K562 (cell line): ENCODE results near the gene SETDB1. TPM values are rescaled to one million over a fixed set of nuclear protein-coding genes. Genes with fewer than 3 reads are reported as not detected.
A peak's percentile ranks its signal among the peaks of the same experiment; 100 is the strongest.

ENCODE experiments used
- ATAC-seq: fragments of 200-7000 bp; cut with Tn5 transposase; 3 replicates; pipeline ENCODE4 v1.9.1; 2020; ENCODE audit warnings: moderate library complexity
- BruUV-seq: library from RNA; stranded (reverse); fragments of 400-500 nt; replicated peaks from 2 replicates; lab custom pipeline; 2021; lab: Mats Ljungman, UMichigan
- CTCF ChIA-PET: fragments of 300-600 bp; formaldehyde crosslinking; extraction: SDS; loops from one replicate; lab custom pipeline; 2021; ENCODE audit warnings: low intra/inter-chr PET ratio; lab: Yijun Ruan, JAX
- POLR2A ChIA-PET: fragments of 300-600, 350-650 bp; sonication (Branson Sonifier 250); formaldehyde crosslinking; extraction: SDS; loops from one replicate; lab custom pipeline; 2021; ENCODE audit warnings: antibody characterized with exemption, inconsistent platforms; lab: Yijun Ruan, JAX
- DNase-seq, 4 experiments: peaks; one replicate each; pipeline versions ENCODE4 v3.0.0 to v3.0.0-alpha.2; 2011 to 2018; ENCODE audit warnings: low spot score in 3 of 4, mixed read lengths in 3 of 4; ENCODE audit errors: extremely low read depth in 1 of 4
- FAIRE-seq: peaks from 2 replicates; lab custom pipeline; 2011; peaks lifted over from hg19 to GRCh38; lab: Jason Lieb, UNC
- H2AFZ ChIP-seq: 2 replicates; pipeline ENCODE4 v1.6.0; 2011; ENCODE audit warnings: low read depth, low read length, control low read depth, inconsistent platforms
- H3K27ac ChIP-seq: fragments of 200-600 bp; 3 replicates; pipeline ENCODE4 v1.8.0; 2011; ENCODE audit warnings: low read depth, mild to moderate bottlenecking, control low read depth, inconsistent platforms, low read length, moderate library complexity, mixed read lengths; ENCODE audit errors: extremely low read depth
- H3K27me3 ChIP-seq, 2 experiments: fragments of 300-600 bp in 1 of 2; 2 replicates in 1 of 2; 3 replicates in 1 of 2; pipeline versions ENCODE4 v1.6.0 to v1.8.0; 2011; ENCODE audit warnings: inconsistent platforms in 2 of 2, low read length in 2 of 2, mild to moderate bottlenecking in 1 of 2, mixed read lengths in 1 of 2, moderate library complexity in 1 of 2; ENCODE audit not compliant: control insufficient read depth in 2 of 2, insufficient read depth in 2 of 2
- H3K36me3 ChIP-seq: fragments of 300-600 bp; 3 replicates; pipeline ENCODE4 v1.8.0; 2011; ENCODE audit warnings: mild to moderate bottlenecking, low read length, inconsistent platforms; ENCODE audit not compliant: control insufficient read depth, insufficient read depth
- H3K4me1 ChIP-seq, 2 experiments: fragments of 200-600 bp in 1 of 2; replicated peaks in 1 of 2; 2 replicates in 1 of 2; 3 replicates in 1 of 2; pipeline versions ENCODE4 v1.5.1 to v1.8.0; 2011; ENCODE audit warnings: inconsistent platforms in 2 of 2, low read length in 2 of 2, mild to moderate bottlenecking in 1 of 2, mixed read lengths in 1 of 2, moderate library complexity in 1 of 2; ENCODE audit not compliant: control insufficient read depth in 2 of 2, insufficient read depth in 2 of 2
- H3K4me2 ChIP-seq: 2 replicates; pipeline ENCODE4 v1.6.1; 2011; ENCODE audit warnings: low read length, control low read depth, inconsistent platforms, mixed read lengths; ENCODE audit not compliant: insufficient read depth
- H3K4me3 ChIP-seq: fragments of 200-600 bp; sonication (generic), shearing (Covaris generic); 2 replicates; pipeline ENCODE4 v1.5.1; 2016; ENCODE audit warnings: control low read depth, inconsistent platforms
- H3K79me2 ChIP-seq: fragments of 200-600 bp; 3 replicates; pipeline ENCODE4 v1.8.0; 2011; ENCODE audit warnings: low read length, inconsistent platforms; ENCODE audit not compliant: control insufficient read depth, insufficient read depth
- H3K9ac ChIP-seq, 2 experiments: 2 replicates each; pipeline versions ENCODE4 v1.6.0 to v1.6.1; 2011; ENCODE audit warnings: low read depth in 2 of 2, low read length in 2 of 2, control low read depth in 1 of 2, inconsistent platforms in 1 of 2, mild to moderate bottlenecking in 1 of 2, mixed read lengths in 1 of 2; ENCODE audit not compliant: insufficient read depth in 1 of 2
- H3K9me1 ChIP-seq: one replicate; pipeline ENCODE4 v1.6.0; 2011; ENCODE audit warnings: inconsistent platforms, mild to moderate bottlenecking, low read length, moderate library complexity; ENCODE audit not compliant: control insufficient read depth, insufficient read depth
- H3K9me3 ChIP-seq: replicated peaks from 2 replicates; pipeline ENCODE4 v1.5.1; 2011; ENCODE audit warnings: low read depth, low read length, inconsistent platforms; ENCODE audit not compliant: control insufficient read depth, insufficient read depth
- H4K20me1 ChIP-seq: replicated peaks from 2 replicates; pipeline ENCODE4 v1.6.1; 2011; ENCODE audit warnings: low read length, inconsistent platforms, mixed read lengths; ENCODE audit not compliant: control insufficient read depth, insufficient read depth
- CXXC5 ChIP-seq: fragments of 250-450 bp; sonication (Bioruptor Pico); IDR thresholded peaks from 2 replicates; pipeline ENCODE4 v1.8.0; 2022; ENCODE audit warnings: inconsistent platforms, mild to moderate bottlenecking, moderate library complexity
- GABPB1 ChIP-seq: sonication (generic); formaldehyde crosslinking; IDR thresholded peaks from 2 replicates; pipeline ENCODE4 v1.8.0; 2022; ENCODE audit warnings: mild to moderate bottlenecking, missing genetic modification reagents
- GATAD2B ChIP-seq: fragments of 450-650 bp; IDR thresholded peaks from 2 replicates; pipeline ENCODE4 v1.6.1; 2017; ENCODE audit warnings: mild to moderate bottlenecking, borderline replicate concordance
- HMGXB4 ChIP-seq: sonication (generic); formaldehyde crosslinking; IDR thresholded peaks from 2 replicates; pipeline ENCODE4 v1.8.1; 2023; ENCODE audit warnings: mild to moderate bottlenecking, missing genetic modification reagents
- SPI1 ChIP-seq: IDR thresholded peaks from 2 replicates; pipeline ENCODE4 v1.6.1; 2011; ENCODE audit warnings: low read depth, low read length, control low read depth, borderline replicate concordance
- XRCC5 ChIP-seq: fragments of 200-400 bp; formaldehyde crosslinking; IDR thresholded peaks from 2 replicates; pipeline ENCODE4 v1.6.1; 2017; ENCODE audit warnings: low read depth, mild to moderate bottlenecking, low read length
- YY1 ChIP-seq, 3 experiments: IDR thresholded peaks; 2 replicates each; pipeline ENCODE4 v1.6.1; 2011; ENCODE audit warnings: low read length in 2 of 3, mild to moderate bottlenecking in 2 of 3, moderate library complexity in 2 of 3, borderline replicate concordance in 1 of 3, control low read depth in 1 of 3, low read depth in 1 of 3; ENCODE audit not compliant: insufficient read depth in 3 of 3, insufficient replicate concordance in 2 of 3, control insufficient read depth in 1 of 3, insufficient read length in 1 of 3; ENCODE audit errors: extremely low read depth in 1 of 3
- ZKSCAN8 ChIP-seq: fragments of 200-800 bp; sonication (Bioruptor generic); IDR thresholded peaks from 2 replicates; pipeline ENCODE4 v1.6.1; 2016; ENCODE audit warnings: missing genetic modification characterization, missing compliant biosample characterization
- ZNF143 ChIP-seq: sonication (generic); formaldehyde crosslinking; IDR thresholded peaks from 2 replicates; pipeline ENCODE4 v1.9.0; 2022; ENCODE audit warnings: mild to moderate bottlenecking, missing genetic modification reagents
- ZNF586 ChIP-seq: fragments of 450-650 bp; formaldehyde crosslinking; conservative IDR thresholded peaks from 2 replicates; pipeline ENCODE4 v1.4.0; 2020; ENCODE audit warnings: mild to moderate bottlenecking, moderate library complexity
- WGBS: fragments of 100-300 bp; shearing (Covaris generic); methylation state at CpG from one replicate; pipeline ENCODE4 v1.1.6; 2016; ENCODE audit warnings: low coverage, mixed read lengths; ENCODE audit not compliant: insufficient coverage; ENCODE audit errors: missing lambda C conversion rate; 5-methylcytosine and 5-hydroxymethylcytosine counted together
- in situ Hi-C: fragments of 300-500 bp; cut with MboI; formaldehyde crosslinking; loops from 4 replicates; pipeline ENCODE4 v1.15.0; 2018; ENCODE audit warnings: inconsistent platforms, mixed read lengths
- intact Hi-C: fragments of 100-400 bp; cut with micrococcal nuclease; formaldehyde crosslinking; loops from 2 replicates; pipeline ENCODE4 v1.14.2; 2022
- polyA plus RNA-seq, 8 experiments: library from polyadenylated mRNA; depleted of rRNA in 4 of 8; stranded (reverse) in 5 of 8; unstranded in 3 of 8; fragments of >200 nt; fragmentation: Nextera tagmentation in 2 of 8; fragmentation: Illumina TruSeq in 1 of 8; extraction: Ambion mirVana in 2 of 8; extraction: Trizol in 1 of 8; gene quantifications; 2 replicates each; pipeline versions ENCODE4 v1.2.1 to v1.2.3, GENCODE V29; 2011 to 2014; ENCODE audit warnings: inconsistent platforms in 1 of 8, missing spikeins in 1 of 8
- total RNA-seq, 7 experiments: library from RNA; depleted of rRNA in 6 of 7; stranded (reverse); fragments of >200 nt in 6 of 7; fragmentation: Illumina TruSeq in 2 of 7; extraction: Trizol in 2 of 7; gene quantifications; 2 replicates each; pipeline versions ENCODE4 v1.2.1 to v1.2.3, GENCODE V29; 2011 to 2021; ENCODE audit warnings: low replicate concordance in 1 of 7
- TF ChIP-seq, protein P1 (sequence below), 2 experiments: fragments of 450-650 bp in 1 of 2; sonication (generic) in 1 of 2; formaldehyde crosslinking; conservative IDR thresholded peaks; 2 replicates each; pipeline versions ENCODE4 v1.4.0 to v1.8.1; 2020 to 2022; ENCODE audit warnings: mild to moderate bottlenecking in 1 of 2, missing genetic modification reagents in 1 of 2

The SETDB1 gene
- total and polyA plus RNA-seq, 9 of the 15 experiments (the other 6 are each of a cell fraction or from before 2014, with no cell fraction given), result 21.5 to 64.4 (median 42.0) TPM

DNA sequence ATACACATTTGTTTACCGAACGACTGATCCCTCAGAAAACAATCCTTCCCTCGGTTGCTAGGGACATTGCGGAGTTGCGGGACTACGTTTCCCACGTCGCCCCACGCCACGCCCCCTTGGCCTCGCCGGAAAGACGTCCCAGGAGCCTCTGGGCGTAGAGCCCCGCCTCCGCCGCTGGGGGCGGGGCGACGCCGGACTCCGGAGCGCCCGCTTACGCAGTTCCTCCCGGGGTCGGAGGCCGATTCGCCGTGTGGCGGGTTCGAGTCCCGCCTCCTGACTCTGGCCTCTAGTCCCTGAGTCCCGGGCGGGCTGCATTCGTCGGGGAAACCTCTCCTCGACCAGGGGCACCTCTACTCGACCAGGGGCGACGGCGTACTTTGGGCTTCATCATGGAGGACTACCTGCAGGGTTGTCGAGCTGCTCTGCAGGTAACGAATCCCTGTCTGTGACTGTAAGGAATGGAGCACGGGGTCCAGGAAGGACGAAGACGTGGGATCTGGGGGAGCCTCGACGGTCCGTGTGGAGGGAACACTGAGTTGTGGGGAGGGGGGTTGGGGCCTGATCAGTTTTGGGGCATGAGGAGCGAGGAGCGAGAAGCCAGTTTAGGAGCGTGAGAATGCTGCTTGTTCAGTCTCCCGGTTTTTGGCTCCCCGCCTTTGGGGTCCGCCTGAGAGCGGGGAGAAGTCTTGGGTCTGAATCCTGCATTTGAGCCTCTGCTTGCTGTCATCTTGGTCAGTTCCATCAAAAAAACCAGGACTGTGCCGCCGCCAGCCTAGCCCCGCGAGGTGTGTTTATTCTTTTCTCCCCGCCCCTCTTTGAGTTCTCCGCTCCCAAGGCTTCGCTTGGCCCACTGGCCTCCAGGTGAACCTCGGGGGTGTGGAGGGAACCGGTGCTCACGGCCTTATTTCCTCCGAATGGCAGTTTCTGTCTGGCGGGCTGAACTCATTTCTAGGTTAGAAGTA is 82.4 kb downstream of the SETDB1 start, which contains the start of gene PRUNE1:
Gene PRUNE1, plus strand, starts transcription at position 206 of the 962 bp plus-strand sequence. Its CDS starts 184 bp downstream, at position 390.
- CTCF ChIA-PET, result no interaction called here
- WGBS, result under 1% methylated on average over 64 of the region's 69 CpGs
- no peaks in the 10 kb centered on the region for H3K27me3 ChIP-seq
- BruUV-seq, result TSS peak; percentile 51
- peaks cover 39 to 47% of the 10 kb centered on the region in 2 experiments for H3K4me1 ChIP-seq
- POLR2A ChIA-PET, result interaction anchor here (0.5 kb wide), 1 partner anchor 753 kb away, joined by 3 read pairs; no protein-coding TSS in a partner anchor
- intact Hi-C loops, result loop anchor here (5.0 kb wide), 2 partner anchors 49 to 64 kb away; partner anchors contain the start of genes CDC42SE1 and GABPB2
- FAIRE-seq (peak; percentile 83), ATAC-seq (peak; percentile 82), DNase-seq (peak; percentile 97 to 98 (median 98))
- peaks cover 13% of the 10 kb centered on the region; the same call in 2 of the 3 replicates for H3K36me3 ChIP-seq
- in situ Hi-C loops, result no loop called here
- no peaks in the 10 kb centered on the region for H3K9me3 ChIP-seq
- H2AFZ ChIP-seq, result peak within 1 kb of the TSS; percentile 96
- H3K9me1 ChIP-seq, result no peaks in the 10 kb centered on the region
- H3K79me2 ChIP-seq, result peaks cover 49% of the 10 kb centered on the region
- peak within 1 kb of the TSS; percentile 92 for H3K27ac ChIP-seq
- peak within 1 kb of the TSS; percentile 88 to 95 for H3K9ac ChIP-seq
- peak within 1 kb of the TSS; percentile 87 for H3K4me3 ChIP-seq
- no peaks in the 10 kb centered on the region for H4K20me1 ChIP-seq
- H3K4me2 ChIP-seq, result peak within 1 kb of the TSS; percentile 100
- TF ChIP-seq ZNF143, result peak; percentile 84
- no peak for TF ChIP-seq ZNF586 (CRISPR knock-in tag)
- peak; percentile 88 for TF ChIP-seq CXXC5 (CRISPR knock-in tag)
- TF ChIP-seq ZKSCAN8 (CRISPR knock-in tag), result no peak
- TF ChIP-seq, protein P1, sequence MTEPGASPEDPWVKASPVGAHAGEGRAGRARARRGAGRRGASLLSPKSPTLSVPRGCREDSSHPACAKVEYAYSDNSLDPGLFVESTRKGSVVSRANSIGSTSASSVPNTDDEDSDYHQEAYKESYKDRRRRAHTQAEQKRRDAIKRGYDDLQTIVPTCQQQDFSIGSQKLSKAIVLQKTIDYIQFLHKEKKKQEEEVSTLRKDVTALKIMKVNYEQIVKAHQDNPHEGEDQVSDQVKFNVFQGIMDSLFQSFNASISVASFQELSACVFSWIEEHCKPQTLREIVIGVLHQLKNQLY (CRISPR knock-in tag; conservative IDR thresholded peaks at IDR 0.05), result no peak
- TF ChIP-seq HMGXB4 (CRISPR knock-in tag), result peak; percentile 62; the same call in 1 of the 2 replicates
- TF ChIP-seq GATAD2B, result no peak
- TF ChIP-seq XRCC5, result 0 out of 2 replicates have a peak, but pooled peaks have one; percentile 57
- peak; percentile 81 for TF ChIP-seq GABPB1 (CRISPR knock-in tag)
- peak; percentile 85; the same call in 1 of the 2 replicates for TF ChIP-seq SPI1
- peak in 2 of 3 experiments; percentile 25 to 41 for TF ChIP-seq YY1 (IDR thresholded peaks at IDR 0.05; ENCODE audit: borderline replicate concordance in 1 of 3, control insufficient read depth in 1 of 3, extremely low read depth in 1 of 3, insufficient read depth in 3 of 3, insufficient read length in 1 of 3, insufficient replicate concordance in 2 of 3, low read depth in 1 of 3, low read length in 2 of 3)
